Right lobe of liver (tissue), 4 donors: ENCODE results near the gene TMED7.

Experiments used
- POLR2A ChIP-seq: fragments of 450-650 bp; IDR thresholded peaks from one replicate; pipeline ENCODE4 v1.6.1; 2017; ENCODE audit warnings: antibody characterized with exemption, mild to moderate bottlenecking
- TF ChIP-seq, protein P1 (sequence below), 4 donors: fragments of 200-600 bp in 3 of 4; fragments of 450-650 bp in 1 of 4; IDR thresholded peaks; one replicate each; pipeline versions ENCODE4 v1.5.1 to v1.8.0; 2016 to 2022; ENCODE audit warnings: antibody characterized with exemption in 4 of 4, mild to moderate bottlenecking in 2 of 4
- donor health status: DM: no; HTN: no; CAD: no.
- donor health status: DM: no; HTN: no; CAD: no.
- donor health status: DM: no; HTN: yes; CAD: no.

DNA sequence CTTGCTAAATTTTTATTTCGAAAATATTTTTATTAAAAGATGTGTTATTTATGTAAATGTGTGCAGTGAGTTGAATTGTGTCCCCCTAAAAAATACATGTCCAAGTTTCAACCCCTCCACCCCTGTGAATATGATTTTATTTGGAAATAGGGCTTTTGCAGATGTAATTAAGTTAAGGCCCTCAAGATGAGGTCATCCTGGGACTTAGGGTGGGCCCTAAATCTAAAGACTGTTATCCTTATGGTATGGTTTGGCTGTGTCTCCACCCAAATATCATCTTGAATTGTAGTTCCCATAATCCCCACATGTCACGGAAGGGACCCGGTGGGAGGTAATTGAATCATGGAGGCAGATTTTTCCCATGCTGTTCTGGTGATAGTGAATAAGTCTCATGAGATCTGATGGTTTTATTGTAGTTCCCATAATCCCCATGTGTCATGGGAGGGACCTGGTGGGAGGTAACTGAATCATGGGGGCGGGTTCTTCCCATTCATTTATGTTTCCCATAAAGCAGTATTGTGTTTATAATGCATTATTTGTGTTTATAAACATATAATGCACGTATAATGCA, 1.5 kb upstream of the TMED7 start:
- TF ChIP-seq, protein P1, sequence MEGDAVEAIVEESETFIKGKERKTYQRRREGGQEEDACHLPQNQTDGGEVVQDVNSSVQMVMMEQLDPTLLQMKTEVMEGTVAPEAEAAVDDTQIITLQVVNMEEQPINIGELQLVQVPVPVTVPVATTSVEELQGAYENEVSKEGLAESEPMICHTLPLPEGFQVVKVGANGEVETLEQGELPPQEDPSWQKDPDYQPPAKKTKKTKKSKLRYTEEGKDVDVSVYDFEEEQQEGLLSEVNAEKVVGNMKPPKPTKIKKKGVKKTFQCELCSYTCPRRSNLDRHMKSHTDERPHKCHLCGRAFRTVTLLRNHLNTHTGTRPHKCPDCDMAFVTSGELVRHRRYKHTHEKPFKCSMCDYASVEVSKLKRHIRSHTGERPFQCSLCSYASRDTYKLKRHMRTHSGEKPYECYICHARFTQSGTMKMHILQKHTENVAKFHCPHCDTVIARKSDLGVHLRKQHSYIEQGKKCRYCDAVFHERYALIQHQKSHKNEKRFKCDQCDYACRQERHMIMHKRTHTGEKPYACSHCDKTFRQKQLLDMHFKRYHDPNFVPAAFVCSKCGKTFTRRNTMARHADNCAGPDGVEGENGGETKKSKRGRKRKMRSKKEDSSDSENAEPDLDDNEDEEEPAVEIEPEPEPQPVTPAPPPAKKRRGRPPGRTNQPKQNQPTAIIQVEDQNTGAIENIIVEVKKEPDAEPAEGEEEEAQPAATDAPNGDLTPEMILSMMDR (IDR thresholded peaks at IDR 0.05) = no peak
- no peak for TF ChIP-seq POLR2A
